ENCODE measurements around the gene CDCA3. TPM values are rescaled to one million over a fixed set of nuclear protein-coding genes. Genes with fewer than 3 reads are reported as not detected.

The CDCA3 gene
- total RNA-seq, 1 donor from 2014 or later, result 3.1 TPM

GRCh38 chr12:6823182-6824084 is 27.7 kb downstream of the CDCA3 start:
- no peak overlapping the region for H3K4me3 ChIP-seq (ENCODE audit: low read length in 3 of 3)
- H3K9ac ChIP-seq (ENCODE audit: low read depth in 1 of 3, low read length in 3 of 3), result no peak overlapping the region
- H3K27ac ChIP-seq (ENCODE audit: low read depth, low read length), result no peak overlapping the region
- H3K9me3 ChIP-seq (ENCODE audit: control insufficient read depth in 3 of 3, low read length in 3 of 3), result no peaks in the 10 kb centered on the region
- peaks cover 23 to 27% (median 25%) of the 10 kb centered on the region in 3 donors for H3K4me1 ChIP-seq (ENCODE audit: control insufficient read depth in 3 of 3, insufficient read depth in 3 of 3, low read length in 3 of 3)
- H3K27me3 ChIP-seq (ENCODE audit: control insufficient read depth in 3 of 3, insufficient read depth in 3 of 3, low read length in 3 of 3), result peaks cover 32 to 76% (median 60%) of the 10 kb centered on the region in 3 donors
- H3K36me3 ChIP-seq (ENCODE audit: control insufficient read depth in 3 of 3, insufficient read depth in 3 of 3, low read length in 3 of 3), result no peaks in the 10 kb centered on the region

- Histone ChIP-seq H3K9ac (ENCODE audit: low read depth in 1 of 3, low read length in 3 of 3) (peak overlapping the region in 1 of 3 donors; percentile 45), H3K27me3 (ENCODE audit: control insufficient read depth in 3 of 3, insufficient read depth in 3 of 3, low read length in 3 of 3) (peaks cover 32 to 70% (median 57%) of the 10 kb centered on the region in 3 donors), H3K27ac (ENCODE audit: low read depth, low read length) (no peak overlapping the region)
These were observed 28.5 kb downstream of the CDCA3 start for GRCh38 chr12:6822426-6823135.

GRCh38 chr12:6821591-6822425 is 29.3 kb downstream of the CDCA3 start, which contains the start of gene GPR162:
GPR162 (plus strand) TSS chr12:6821821; CDS start chr12:6823899, 2,078 bp downstream.
- H3K9ac ChIP-seq (ENCODE audit: low read depth in 1 of 3, low read length in 3 of 3), result peak within 1 kb of the TSS in 2 of 3 donors; percentile 23 to 45
- peaks cover 32 to 63% (median 49%) of the 10 kb centered on the region in 3 donors for H3K27me3 ChIP-seq (ENCODE audit: control insufficient read depth in 3 of 3, insufficient read depth in 3 of 3, low read length in 3 of 3)
- H3K27ac ChIP-seq (ENCODE audit: low read depth, low read length), result peak within 1 kb of the TSS; percentile 30

More at GRCh38 chr12:6822426-6823135, 28.5 kb downstream of the CDCA3 start:
- peak overlapping the region in 1 of 3 donors; percentile 43 for H3K4me3 ChIP-seq (ENCODE audit: low read length in 3 of 3)
- peaks cover 21 to 25% (median 23%) of the 10 kb centered on the region in 3 donors for H3K4me1 ChIP-seq (ENCODE audit: control insufficient read depth in 3 of 3, insufficient read depth in 3 of 3, low read length in 3 of 3)
- no peaks in the 10 kb centered on the region for H3K9me3 ChIP-seq (ENCODE audit: control insufficient read depth in 3 of 3, low read length in 3 of 3)
- no peaks in the 10 kb centered on the region for H3K36me3 ChIP-seq (ENCODE audit: control insufficient read depth in 3 of 3, insufficient read depth in 3 of 3, low read length in 3 of 3)

GRCh38 chr12:6820166-6820565 is 30.9 kb downstream of the CDCA3 start:
- no peak overlapping the region for H3K9ac ChIP-seq (ENCODE audit: low read depth in 1 of 3, low read length in 3 of 3)
- H3K4me1 ChIP-seq (ENCODE audit: control insufficient read depth in 3 of 3, insufficient read depth in 3 of 3, low read length in 3 of 3), result peaks cover 11 to 14% (median 11%) of the 10 kb centered on the region in 3 donors
- no peaks in the 10 kb centered on the region for H3K36me3 ChIP-seq (ENCODE audit: control insufficient read depth in 3 of 3, insufficient read depth in 3 of 3, low read length in 3 of 3)
- H3K9me3 ChIP-seq (ENCODE audit: control insufficient read depth in 3 of 3, low read length in 3 of 3), result no peaks in the 10 kb centered on the region
- H3K4me3 ChIP-seq (ENCODE audit: low read length in 3 of 3), result no peak overlapping the region
- no peak overlapping the region for H3K27ac ChIP-seq (ENCODE audit: low read depth, low read length)
- peaks cover 20 to 50% (median 33%) of the 10 kb centered on the region in 3 donors for H3K27me3 ChIP-seq (ENCODE audit: control insufficient read depth in 3 of 3, insufficient read depth in 3 of 3, low read length in 3 of 3)

More at GRCh38 chr12:6821591-6822425, 29.3 kb downstream of the CDCA3 start, which contains the start of gene GPR162:
- Histone ChIP-seq H3K9me3 (ENCODE audit: control insufficient read depth in 3 of 3, low read length in 3 of 3) (no peaks in the 10 kb centered on the region), H3K4me3 (ENCODE audit: low read length in 3 of 3) (peak within 1 kb of the TSS; percentile 43 to 52 (median 43)), H3K4me1 (ENCODE audit: control insufficient read depth in 3 of 3, insufficient read depth in 3 of 3, low read length in 3 of 3) (peaks cover 13 to 18% (median 15%) of the 10 kb centered on the region in 3 donors), H3K36me3 (ENCODE audit: control insufficient read depth in 3 of 3, insufficient read depth in 3 of 3, low read length in 3 of 3) (no peaks in the 10 kb centered on the region)

- no peak overlapping the region for H3K27ac ChIP-seq (ENCODE audit: low read depth, low read length)
- no peak overlapping the region for H3K4me3 ChIP-seq (ENCODE audit: low read length in 3 of 3)
- no peaks in the 10 kb centered on the region for H3K9me3 ChIP-seq (ENCODE audit: control insufficient read depth in 3 of 3, low read length in 3 of 3)
- H3K9ac ChIP-seq (ENCODE audit: low read depth in 1 of 3, low read length in 3 of 3), result no peak overlapping the region
- H3K27me3 ChIP-seq (ENCODE audit: control insufficient read depth in 3 of 3, insufficient read depth in 3 of 3, low read length in 3 of 3), result peaks cover 19 to 49% (median 26%) of the 10 kb centered on the region in 3 donors
- H3K36me3 ChIP-seq (ENCODE audit: control insufficient read depth in 3 of 3, insufficient read depth in 3 of 3, low read length in 3 of 3), result no peaks in the 10 kb centered on the region
- peaks cover 7 to 14% (median 11%) of the 10 kb centered on the region in 3 donors for H3K4me1 ChIP-seq (ENCODE audit: control insufficient read depth in 3 of 3, insufficient read depth in 3 of 3, low read length in 3 of 3)
These were observed 31.7 kb downstream of the CDCA3 start for GRCh38 chr12:6819106-6820030.

- no peak overlapping the region for H3K4me3 ChIP-seq (ENCODE audit: low read length in 3 of 3)
- H3K36me3 ChIP-seq (ENCODE audit: control insufficient read depth in 3 of 3, insufficient read depth in 3 of 3, low read length in 3 of 3), result no peaks in the 10 kb centered on the region
- H3K9me3 ChIP-seq (ENCODE audit: control insufficient read depth in 3 of 3, low read length in 3 of 3), result no peaks in the 10 kb centered on the region
- H3K9ac ChIP-seq (ENCODE audit: low read depth in 1 of 3, low read length in 3 of 3), result no peak overlapping the region
- H3K4me1 ChIP-seq (ENCODE audit: control insufficient read depth in 3 of 3, insufficient read depth in 3 of 3, low read length in 3 of 3), result peaks cover 7 to 14% (median 11%) of the 10 kb centered on the region in 3 donors
- no peak overlapping the region for H3K27ac ChIP-seq (ENCODE audit: low read depth, low read length)
- peaks cover 21 to 47% (median 21%) of the 10 kb centered on the region in 3 donors for H3K27me3 ChIP-seq (ENCODE audit: control insufficient read depth in 3 of 3, insufficient read depth in 3 of 3, low read length in 3 of 3)
These were observed 32.4 kb downstream of the CDCA3 start for GRCh38 chr12:6818645-6819044.

GRCh38 chr12:6818222-6818621 is 32.9 kb downstream of the CDCA3 start:
- Histone ChIP-seq H3K9ac (ENCODE audit: low read depth in 1 of 3, low read length in 3 of 3) (no peak overlapping the region), H3K36me3 (ENCODE audit: control insufficient read depth in 3 of 3, insufficient read depth in 3 of 3, low read length in 3 of 3) (no peaks in the 10 kb centered on the region), H3K4me1 (ENCODE audit: control insufficient read depth in 3 of 3, insufficient read depth in 3 of 3, low read length in 3 of 3) (peaks cover 7 to 14% (median 11%) of the 10 kb centered on the region in 3 donors), H3K4me3 (ENCODE audit: low read length in 3 of 3) (no peak overlapping the region), H3K9me3 (ENCODE audit: control insufficient read depth in 3 of 3, low read length in 3 of 3) (no peaks in the 10 kb centered on the region), H3K27ac (ENCODE audit: low read depth, low read length) (no peak overlapping the region), H3K27me3 (ENCODE audit: control insufficient read depth in 3 of 3, insufficient read depth in 3 of 3, low read length in 3 of 3) (peaks cover 17 to 43% (median 17%) of the 10 kb centered on the region in 3 donors)

- Histone ChIP-seq H3K36me3 (ENCODE audit: control insufficient read depth in 3 of 3, insufficient read depth in 3 of 3, low read length in 3 of 3) (no peaks in the 10 kb centered on the region), H3K4me1 (ENCODE audit: control insufficient read depth in 3 of 3, insufficient read depth in 3 of 3, low read length in 3 of 3) (peaks cover 7 to 14% (median 11%) of the 10 kb centered on the region in 3 donors), H3K27me3 (ENCODE audit: control insufficient read depth in 3 of 3, insufficient read depth in 3 of 3, low read length in 3 of 3) (peaks cover 13 to 38% (median 13%) of the 10 kb centered on the region in 3 donors), H3K27ac (ENCODE audit: low read depth, low read length) (no peak overlapping the region), H3K9ac (ENCODE audit: low read depth in 1 of 3, low read length in 3 of 3) (no peak overlapping the region), H3K9me3 (ENCODE audit: control insufficient read depth in 3 of 3, low read length in 3 of 3) (no peaks in the 10 kb centered on the region), H3K4me3 (ENCODE audit: low read length in 3 of 3) (no peak overlapping the region)
These were observed 33.4 kb downstream of the CDCA3 start for GRCh38 chr12:6817662-6818157.

Data from skeletal muscle tissue (tissue), 4 donors.